LNCaP clone FGC (cell line): ENCODE data around the gene USP2.

ENCODE experiments used
- DNase-seq: peaks from one replicate; pipeline ENCODE4 v3.0.0-alpha.2; 2011; ENCODE audit warnings: low read depth
- H3K4me3 ChIP-seq: 2 replicates; pipeline ENCODE4 v1.5.1; 2011; ENCODE audit warnings: mild to moderate bottlenecking, low read depth, low read length, control low read depth
- TF ChIP-seq, protein P1 (sequence below): IDR thresholded peaks from 2 replicates; pipeline ENCODE4 v1.5.1; 2012; ENCODE audit warnings: mild to moderate bottlenecking; ENCODE audit not compliant: control insufficient read depth, insufficient read depth; ENCODE audit errors: extremely low read depth

The USP2 gene

DNA sequence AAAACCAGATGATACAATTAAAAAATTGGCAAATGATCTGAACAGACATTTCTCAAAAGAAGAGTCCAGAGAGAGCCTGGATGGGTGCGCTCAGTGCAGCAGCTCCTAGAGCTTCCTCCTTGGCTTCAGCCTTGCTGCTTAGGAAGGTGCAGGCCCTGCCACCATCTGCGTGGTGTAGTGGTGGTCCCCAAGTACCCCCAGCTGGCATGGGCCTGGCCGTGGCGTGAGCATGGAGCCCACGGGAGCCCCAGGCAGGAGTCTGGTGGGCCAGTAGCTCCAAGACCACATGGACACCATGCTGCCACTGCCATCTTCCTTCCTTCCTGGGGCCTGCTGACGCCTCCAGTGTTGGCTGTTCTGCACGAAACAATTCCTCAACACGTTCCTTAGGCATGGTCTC lies 21.0 kb upstream of the USP2 start:
- TF ChIP-seq, protein P1, sequence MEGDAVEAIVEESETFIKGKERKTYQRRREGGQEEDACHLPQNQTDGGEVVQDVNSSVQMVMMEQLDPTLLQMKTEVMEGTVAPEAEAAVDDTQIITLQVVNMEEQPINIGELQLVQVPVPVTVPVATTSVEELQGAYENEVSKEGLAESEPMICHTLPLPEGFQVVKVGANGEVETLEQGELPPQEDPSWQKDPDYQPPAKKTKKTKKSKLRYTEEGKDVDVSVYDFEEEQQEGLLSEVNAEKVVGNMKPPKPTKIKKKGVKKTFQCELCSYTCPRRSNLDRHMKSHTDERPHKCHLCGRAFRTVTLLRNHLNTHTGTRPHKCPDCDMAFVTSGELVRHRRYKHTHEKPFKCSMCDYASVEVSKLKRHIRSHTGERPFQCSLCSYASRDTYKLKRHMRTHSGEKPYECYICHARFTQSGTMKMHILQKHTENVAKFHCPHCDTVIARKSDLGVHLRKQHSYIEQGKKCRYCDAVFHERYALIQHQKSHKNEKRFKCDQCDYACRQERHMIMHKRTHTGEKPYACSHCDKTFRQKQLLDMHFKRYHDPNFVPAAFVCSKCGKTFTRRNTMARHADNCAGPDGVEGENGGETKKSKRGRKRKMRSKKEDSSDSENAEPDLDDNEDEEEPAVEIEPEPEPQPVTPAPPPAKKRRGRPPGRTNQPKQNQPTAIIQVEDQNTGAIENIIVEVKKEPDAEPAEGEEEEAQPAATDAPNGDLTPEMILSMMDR, result no peak
- no peak for DNase-seq
- no peak overlapping the region for H3K4me3 ChIP-seq

DNA sequence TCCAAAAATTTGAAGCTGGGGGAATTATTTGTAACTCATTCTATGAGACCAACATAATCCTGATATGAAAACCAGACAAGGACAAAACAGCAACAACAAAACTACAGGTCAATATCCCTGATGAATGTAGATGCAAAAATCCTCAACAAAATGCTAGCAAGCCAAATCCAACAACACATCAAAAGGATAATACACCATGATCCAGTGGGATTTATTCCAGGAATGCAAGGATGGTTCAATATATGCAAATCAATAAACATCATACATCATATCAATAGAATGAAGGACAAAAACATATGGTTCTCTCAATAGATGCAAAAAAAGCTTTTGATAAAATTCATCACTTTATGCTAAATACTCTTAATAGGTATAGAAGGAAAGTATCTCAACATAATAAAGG lies 19.4 kb upstream of the USP2 start:
- TF ChIP-seq, protein P1, result no peak
- H3K4me3 ChIP-seq, result no peak overlapping the region
- DNase-seq, result no peak

DNA sequence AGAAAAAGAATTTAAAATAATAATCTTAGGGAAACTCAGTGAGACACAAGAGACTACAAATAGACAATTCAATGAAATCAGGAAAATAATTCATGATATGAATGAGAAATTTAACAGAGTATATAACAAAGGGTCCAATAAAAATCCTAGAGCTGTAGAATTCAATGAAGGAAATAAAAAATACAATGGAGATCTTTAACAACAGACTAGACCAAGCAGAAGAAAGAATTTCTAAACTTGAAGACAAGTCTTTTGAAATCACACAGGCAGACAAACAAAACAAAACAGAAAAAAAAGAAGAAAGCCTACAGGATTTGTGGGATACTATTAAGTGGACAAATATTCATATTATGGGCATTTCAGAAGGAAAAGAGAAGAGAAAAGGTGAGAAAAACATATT lies 16.2 kb upstream of the USP2 start:
- no peak for DNase-seq
- TF ChIP-seq, protein P1, result no peak
- no peak overlapping the region for H3K4me3 ChIP-seq

DNA sequence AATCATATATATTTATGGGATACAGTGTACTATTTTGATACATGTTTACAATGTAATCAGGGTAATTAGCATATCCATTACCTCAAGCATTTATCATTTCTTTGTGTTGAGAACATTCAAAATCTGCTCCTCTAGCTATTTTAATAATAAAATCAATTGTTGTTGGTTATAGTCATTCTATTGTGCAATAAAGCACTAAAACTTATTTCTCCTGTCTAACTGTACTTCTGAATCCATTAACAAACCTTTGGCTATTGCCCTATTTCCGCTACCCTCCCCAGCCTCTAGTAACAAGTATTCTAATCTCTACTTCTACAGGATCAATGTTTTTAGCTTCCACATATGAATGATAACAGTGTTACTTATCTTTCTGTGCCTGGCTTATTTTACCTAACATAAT lies 15.3 kb upstream of the USP2 start:
- H3K4me3 ChIP-seq, result no peak overlapping the region
- no peak for DNase-seq
- TF ChIP-seq, protein P1, result no peak

DNA sequence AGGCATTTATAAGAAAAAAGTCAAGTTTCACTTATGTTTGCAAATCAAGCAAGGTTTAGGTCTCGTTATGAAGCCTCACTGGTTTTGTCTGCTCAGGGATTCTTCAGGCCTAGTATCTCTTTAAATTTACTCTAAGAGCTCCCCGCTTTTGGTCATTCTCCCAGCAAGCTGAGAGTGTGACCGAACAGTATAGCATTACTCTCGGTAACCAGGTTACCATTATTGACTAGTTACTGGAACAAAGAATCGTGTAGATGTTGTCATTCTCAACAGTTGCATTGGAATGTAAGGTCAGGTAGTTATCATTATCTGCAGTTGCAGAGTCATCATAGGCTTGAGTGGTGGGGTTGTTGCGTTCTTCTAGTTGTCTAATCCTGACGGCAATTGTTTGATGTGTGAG lies 9.8 kb upstream of the USP2 start:
- DNase-seq, result no peak

DNA sequence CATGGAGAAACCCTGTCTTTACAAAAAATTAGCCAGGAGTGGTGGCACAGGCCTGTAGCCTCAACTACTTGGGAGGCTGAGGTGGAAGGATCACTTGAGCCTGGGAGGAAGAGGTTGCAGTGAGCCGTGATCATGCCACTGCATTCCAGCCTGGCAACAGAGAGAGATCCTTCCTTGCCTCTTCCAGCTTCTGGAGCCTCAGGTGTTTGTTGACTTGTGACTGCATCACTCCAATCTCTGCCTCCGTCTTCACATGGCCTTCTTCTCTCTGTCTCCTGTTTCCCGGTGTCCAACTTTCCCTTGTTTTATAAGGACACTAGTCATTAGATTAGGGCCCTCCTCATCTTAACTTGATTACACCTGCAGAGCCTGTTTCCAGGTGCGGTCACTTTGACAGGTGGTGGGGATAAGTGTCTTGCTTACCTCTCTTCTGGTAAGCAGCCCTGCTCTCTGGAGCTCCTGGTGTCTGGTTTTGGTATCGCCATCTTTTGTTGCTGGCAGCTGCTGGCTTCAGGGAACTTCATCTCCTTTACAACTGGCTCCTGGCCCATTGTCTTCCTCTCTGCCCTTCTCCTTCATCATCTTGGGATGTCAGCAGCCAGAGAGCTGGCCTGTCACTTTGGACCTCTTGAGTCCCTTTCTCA lies 8.2 kb upstream of the USP2 start:
- no peak for DNase-seq
- no peak overlapping the region for H3K4me3 ChIP-seq
- TF ChIP-seq, protein P1, result 0 out of 2 replicates have a peak, but pooled peaks have one; percentile 5

More for the DNA sequence above, 9.8 kb upstream of the USP2 start:
- TF ChIP-seq, protein P1, result no peak
- H3K4me3 ChIP-seq, result no peak overlapping the region

DNA sequence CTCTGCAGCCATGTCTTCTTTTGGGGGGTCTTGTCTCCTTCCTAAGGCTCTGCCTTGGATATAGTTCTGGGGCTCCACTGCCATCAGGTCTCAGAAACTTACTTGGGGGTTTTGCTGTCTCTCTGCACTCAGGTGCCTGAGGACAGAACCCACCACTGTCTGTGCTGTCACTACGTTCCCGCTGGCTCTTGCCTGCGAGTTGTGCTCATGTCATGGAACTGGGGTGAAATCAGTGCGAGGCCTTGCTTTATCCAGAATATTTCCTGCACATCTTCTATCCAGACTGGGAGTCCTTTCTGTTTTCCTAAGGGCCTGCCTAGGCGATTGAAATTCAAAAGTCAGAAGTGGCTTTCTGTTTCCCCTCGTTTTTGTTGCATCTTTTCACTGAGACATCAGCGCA lies 6.6 kb upstream of the USP2 start:
- TF ChIP-seq, protein P1, result no peak
- no peak for DNase-seq
- H3K4me3 ChIP-seq, result no peak overlapping the region
